ENCODE measurements around the gene GFOD2.

DNA sequence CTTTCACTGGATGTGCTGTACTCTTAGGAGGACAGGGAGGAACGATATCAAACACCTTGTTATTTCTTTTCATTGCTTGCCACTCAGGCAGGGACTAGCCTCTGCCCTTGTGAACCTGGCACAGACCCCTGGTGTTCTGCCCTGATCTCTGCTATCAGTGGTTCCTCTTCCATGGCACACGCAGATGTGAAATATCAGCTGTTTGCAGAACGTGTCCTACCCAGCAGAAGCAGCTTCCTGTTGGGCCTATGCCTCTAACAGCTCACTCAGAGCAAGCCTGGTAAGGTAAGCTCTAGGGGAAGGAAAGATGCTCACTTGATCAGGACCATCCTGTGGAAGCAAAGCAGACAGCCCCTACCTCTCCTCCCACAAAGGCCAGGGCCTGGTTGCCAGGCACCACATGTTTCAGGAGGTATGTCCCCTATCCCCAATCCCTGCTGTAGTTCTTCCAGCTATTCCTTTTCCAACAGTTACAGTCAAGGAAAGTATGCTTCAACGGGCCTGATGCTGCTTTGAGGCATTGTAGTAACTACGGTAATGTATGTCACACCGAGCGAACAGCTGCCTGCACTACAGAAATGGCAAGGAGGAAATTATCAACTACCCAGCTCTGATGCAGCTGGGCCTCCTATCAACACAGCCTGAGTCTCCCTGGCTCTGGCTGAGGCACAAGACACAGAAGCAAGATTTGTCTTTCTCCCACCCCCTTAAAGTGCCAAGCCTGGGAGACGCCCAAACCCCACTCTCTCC is 41.3 kb upstream of the GFOD2 start:
- no peak for TF ChIP-seq POLR2A (IDR thresholded peaks at IDR 0.05)
- TF ChIP-seq, protein P1, sequence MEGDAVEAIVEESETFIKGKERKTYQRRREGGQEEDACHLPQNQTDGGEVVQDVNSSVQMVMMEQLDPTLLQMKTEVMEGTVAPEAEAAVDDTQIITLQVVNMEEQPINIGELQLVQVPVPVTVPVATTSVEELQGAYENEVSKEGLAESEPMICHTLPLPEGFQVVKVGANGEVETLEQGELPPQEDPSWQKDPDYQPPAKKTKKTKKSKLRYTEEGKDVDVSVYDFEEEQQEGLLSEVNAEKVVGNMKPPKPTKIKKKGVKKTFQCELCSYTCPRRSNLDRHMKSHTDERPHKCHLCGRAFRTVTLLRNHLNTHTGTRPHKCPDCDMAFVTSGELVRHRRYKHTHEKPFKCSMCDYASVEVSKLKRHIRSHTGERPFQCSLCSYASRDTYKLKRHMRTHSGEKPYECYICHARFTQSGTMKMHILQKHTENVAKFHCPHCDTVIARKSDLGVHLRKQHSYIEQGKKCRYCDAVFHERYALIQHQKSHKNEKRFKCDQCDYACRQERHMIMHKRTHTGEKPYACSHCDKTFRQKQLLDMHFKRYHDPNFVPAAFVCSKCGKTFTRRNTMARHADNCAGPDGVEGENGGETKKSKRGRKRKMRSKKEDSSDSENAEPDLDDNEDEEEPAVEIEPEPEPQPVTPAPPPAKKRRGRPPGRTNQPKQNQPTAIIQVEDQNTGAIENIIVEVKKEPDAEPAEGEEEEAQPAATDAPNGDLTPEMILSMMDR (IDR thresholded peaks at IDR 0.05) = no peak
- no peak for TF ChIP-seq EP300 (IDR thresholded peaks at IDR 0.05)
